ENCODE results near the gene NUP210L. TPM values are rescaled to one million over a fixed set of nuclear protein-coding genes. Genes with fewer than 3 reads are reported as not detected.

The NUP210L gene
- total and polyA plus RNA-seq, 2 of the 13 experiments (the other 11 are each of a cell fraction or from before 2014, with no cell fraction given): not detected

GRCh38 chr1:153967107-153967999 lies 187.5 kb downstream of the NUP210L start, which contains the start of gene CREB3L4 (continued):
- TF ChIP-seq MTA1 (CRISPR knock-in tag; IDR thresholded peaks at IDR 0.05; ENCODE audit: borderline replicate concordance) (peak; percentile 51), DMAP1 (CRISPR knock-in tag; IDR thresholded peaks at IDR 0.05) (peak; percentile 82), HOXA7 (CRISPR knock-in tag; IDR thresholded peaks at IDR 0.05) (no peak), ZKSCAN1 (IDR thresholded peaks at IDR 0.05; ENCODE audit: low read length) (no peak), ZNF703 (CRISPR knock-in tag; IDR thresholded peaks at IDR 0.05; ENCODE audit: borderline replicate concordance) (no peak; the same call in none of the 2 replicates), ZNF326 (CRISPR knock-in tag; IDR thresholded peaks at IDR 0.05; ENCODE audit: borderline replicate concordance) (no peak), AGO1 (IDR thresholded peaks at IDR 0.05; ENCODE audit: low read depth, low read length, poor library complexity, severe bottlenecking) (peak; percentile 79), SMAD1 (CRISPR knock-in tag; IDR thresholded peaks at IDR 0.05; ENCODE audit: borderline replicate concordance, low read depth) (peak; percentile 53; the same call in 1 of the 2 replicates), CENPBD1 (CRISPR knock-in tag; IDR thresholded peaks at IDR 0.05; ENCODE audit: borderline replicate concordance, low read depth) (no peak), GRHL1 (CRISPR knock-in tag; conservative IDR thresholded peaks at IDR 0.05) (no peak), ZNF720 (CRISPR knock-in tag; IDR thresholded peaks at IDR 0.05) (no peak), HOMEZ (CRISPR knock-in tag; IDR thresholded peaks at IDR 0.05; ENCODE audit: low read depth) (no peak), ZNF121 (CRISPR knock-in tag; IDR thresholded peaks at IDR 0.05) (peak; percentile 100), MED8 (CRISPR knock-in tag; IDR thresholded peaks at IDR 0.05; ENCODE audit: insufficient replicate concordance) (no peak), ZNF547 (CRISPR knock-in tag; IDR thresholded peaks at IDR 0.05) (peak; percentile 54), FOXK1 (CRISPR knock-in tag; IDR thresholded peaks at IDR 0.05; ENCODE audit: borderline replicate concordance, low read depth) (peak; percentile 72), ZNF550 (CRISPR knock-in tag; IDR thresholded peaks at IDR 0.05; ENCODE audit: borderline replicate concordance) (no peak), CCAR2 (optimal IDR thresholded peaks at IDR 0.05; ENCODE audit: low read depth, low read length) (no peak), SETDB1 (CRISPR knock-in tag; IDR thresholded peaks at IDR 0.05; ENCODE audit: borderline replicate concordance) (no peak)
- TF ChIP-seq, protein P1, sequence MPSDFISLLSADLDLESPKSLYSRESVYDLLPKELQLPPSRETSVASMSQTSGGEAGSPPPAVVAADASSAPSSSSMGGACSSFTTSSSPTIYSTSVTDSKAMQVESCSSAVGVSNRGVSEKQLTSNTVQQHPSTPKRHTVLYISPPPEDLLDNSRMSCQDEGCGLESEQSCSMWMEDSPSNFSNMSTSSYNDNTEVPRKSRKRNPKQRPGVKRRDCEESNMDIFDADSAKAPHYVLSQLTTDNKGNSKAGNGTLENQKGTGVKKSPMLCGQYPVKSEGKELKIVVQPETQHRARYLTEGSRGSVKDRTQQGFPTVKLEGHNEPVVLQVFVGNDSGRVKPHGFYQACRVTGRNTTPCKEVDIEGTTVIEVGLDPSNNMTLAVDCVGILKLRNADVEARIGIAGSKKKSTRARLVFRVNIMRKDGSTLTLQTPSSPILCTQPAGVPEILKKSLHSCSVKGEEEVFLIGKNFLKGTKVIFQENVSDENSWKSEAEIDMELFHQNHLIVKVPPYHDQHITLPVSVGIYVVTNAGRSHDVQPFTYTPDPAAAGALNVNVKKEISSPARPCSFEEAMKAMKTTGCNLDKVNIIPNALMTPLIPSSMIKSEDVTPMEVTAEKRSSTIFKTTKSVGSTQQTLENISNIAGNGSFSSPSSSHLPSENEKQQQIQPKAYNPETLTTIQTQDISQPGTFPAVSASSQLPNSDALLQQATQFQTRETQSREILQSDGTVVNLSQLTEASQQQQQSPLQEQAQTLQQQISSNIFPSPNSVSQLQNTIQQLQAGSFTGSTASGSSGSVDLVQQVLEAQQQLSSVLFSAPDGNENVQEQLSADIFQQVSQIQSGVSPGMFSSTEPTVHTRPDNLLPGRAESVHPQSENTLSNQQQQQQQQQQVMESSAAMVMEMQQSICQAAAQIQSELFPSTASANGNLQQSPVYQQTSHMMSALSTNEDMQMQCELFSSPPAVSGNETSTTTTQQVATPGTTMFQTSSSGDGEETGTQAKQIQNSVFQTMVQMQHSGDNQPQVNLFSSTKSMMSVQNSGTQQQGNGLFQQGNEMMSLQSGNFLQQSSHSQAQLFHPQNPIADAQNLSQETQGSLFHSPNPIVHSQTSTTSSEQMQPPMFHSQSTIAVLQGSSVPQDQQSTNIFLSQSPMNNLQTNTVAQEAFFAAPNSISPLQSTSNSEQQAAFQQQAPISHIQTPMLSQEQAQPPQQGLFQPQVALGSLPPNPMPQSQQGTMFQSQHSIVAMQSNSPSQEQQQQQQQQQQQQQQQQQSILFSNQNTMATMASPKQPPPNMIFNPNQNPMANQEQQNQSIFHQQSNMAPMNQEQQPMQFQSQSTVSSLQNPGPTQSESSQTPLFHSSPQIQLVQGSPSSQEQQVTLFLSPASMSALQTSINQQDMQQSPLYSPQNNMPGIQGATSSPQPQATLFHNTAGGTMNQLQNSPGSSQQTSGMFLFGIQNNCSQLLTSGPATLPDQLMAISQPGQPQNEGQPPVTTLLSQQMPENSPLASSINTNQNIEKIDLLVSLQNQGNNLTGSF (CRISPR knock-in tag; IDR thresholded peaks at IDR 0.05): 0 out of 2 replicates have a peak, but pooled peaks have one; percentile 29

Measured in HepG2 (cell line).